KG1 (cell line): ENCODE data around the gene LRP10.

Experiments used
- DNase-seq: peaks from one replicate; lab custom pipeline; 2025; lab: John Stamatoyannopoulos, UW

The LRP10 gene

DNA sequence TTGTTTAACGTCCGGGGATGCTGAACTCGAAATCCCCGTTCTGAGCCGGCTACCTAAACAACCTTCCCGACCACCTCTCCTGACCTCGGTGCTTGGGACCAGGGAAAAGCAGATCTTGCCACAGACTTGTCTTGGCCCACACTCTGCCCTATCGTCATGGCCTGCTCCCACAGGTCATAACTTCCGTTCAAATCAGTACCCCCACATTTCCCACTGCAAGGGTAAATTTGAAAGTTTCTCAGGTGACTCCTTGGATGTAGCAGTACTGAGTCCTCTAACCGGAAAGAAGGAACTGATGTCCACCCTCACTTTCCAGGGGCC, 48.0 kb downstream of the LRP10 start:
- no peak for DNase-seq

DNA sequence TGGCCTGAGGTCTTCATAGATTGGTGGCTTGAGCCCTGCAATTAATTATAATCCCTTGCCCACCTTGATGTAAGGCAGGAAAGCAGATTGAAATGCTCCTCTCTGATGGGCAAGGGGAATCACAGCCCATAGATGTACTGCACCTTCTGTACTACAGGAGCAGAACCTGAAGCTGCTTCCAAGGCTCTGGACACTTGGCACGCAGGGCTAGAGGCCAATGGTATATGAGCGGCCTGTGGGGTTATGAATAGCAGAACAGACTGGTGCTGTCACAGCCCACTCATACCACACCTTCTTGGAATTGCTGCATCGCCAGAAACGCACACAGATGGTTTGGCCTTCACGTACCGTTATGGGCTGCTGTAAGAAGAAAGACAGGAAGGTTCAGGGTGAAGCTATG, 49.2 kb downstream of the LRP10 start:
- DNase-seq = no peak

DNA sequence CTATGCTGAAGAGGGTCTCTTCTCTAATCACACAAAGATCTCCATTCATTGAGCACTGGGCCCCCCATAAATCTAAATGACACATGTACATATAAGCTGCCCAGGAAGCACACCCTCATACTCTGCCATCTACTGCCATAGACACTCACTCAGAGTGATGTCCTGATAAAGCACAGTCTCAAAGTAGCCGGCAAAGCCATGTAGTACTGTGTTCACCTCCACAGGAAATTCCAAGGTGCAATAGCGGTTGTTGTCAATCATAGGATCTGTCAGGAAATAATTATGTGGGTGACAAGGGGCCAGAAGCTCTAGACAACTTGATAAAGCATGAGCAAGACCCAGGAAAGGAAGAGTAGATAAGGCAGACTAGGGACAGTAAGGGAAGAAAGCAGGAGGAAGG, 50.8 kb downstream of the LRP10 start:
- DNase-seq = no peak

DNA sequence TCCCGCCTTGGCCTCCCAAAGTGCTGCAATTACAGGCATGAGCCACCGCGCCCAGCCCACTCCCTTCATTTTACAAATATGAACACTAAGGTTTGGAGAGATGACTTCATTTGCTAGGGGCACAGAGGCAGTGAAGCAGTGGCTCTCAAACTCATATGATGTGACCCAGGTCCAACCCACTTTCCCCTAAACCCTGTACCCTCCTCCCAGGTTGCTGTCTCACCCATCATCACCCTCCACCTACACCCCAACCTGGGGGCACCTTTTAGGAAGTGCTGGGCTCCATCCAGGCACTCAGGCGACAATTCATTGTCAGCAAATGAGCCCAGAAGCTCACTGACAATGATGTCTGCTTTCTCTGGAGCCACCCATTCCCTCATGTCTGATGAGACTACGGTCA, 52.2 kb downstream of the LRP10 start:
- DNase-seq = no peak

DNA sequence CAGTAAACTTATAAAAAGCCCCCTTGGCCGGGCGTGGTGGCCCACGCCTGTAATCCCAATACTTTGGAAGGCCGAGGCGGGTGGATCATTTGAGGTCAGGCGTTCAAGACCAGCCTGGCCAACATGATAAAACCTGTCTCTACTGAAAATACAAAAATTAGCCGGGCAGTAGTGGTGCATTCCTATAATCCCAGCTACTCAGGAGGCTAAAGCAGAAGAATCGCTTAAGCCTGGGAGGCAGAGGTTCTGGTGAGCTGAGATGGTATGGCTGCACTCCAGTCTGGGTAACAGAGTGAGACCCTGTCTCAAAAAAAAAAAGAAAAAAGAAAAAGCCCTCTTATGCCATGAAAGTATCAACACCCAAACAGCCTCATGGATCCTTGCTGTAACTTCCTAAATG, 54.0 kb downstream of the LRP10 start:
- no peak for DNase-seq

DNA sequence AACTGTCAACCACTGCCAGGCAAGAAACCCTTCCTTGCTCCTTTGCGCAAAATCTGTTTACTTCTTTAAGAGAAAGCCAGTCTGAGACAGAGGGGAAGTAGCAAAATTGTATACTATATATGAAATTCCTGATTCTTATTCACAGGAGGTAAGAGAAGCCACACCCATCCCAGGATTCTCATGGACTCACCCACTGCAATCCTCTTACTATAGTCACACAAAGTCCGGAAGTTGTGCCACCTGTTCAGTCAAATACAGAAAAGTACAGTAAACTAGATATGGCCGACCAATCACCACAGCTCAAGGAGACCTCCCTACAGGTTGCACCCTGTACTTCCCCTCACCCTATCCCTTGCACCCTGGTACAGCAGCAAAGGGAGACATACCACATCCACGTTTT, 54.8 kb downstream of the LRP10 start:
- DNase-seq = no peak

DNA sequence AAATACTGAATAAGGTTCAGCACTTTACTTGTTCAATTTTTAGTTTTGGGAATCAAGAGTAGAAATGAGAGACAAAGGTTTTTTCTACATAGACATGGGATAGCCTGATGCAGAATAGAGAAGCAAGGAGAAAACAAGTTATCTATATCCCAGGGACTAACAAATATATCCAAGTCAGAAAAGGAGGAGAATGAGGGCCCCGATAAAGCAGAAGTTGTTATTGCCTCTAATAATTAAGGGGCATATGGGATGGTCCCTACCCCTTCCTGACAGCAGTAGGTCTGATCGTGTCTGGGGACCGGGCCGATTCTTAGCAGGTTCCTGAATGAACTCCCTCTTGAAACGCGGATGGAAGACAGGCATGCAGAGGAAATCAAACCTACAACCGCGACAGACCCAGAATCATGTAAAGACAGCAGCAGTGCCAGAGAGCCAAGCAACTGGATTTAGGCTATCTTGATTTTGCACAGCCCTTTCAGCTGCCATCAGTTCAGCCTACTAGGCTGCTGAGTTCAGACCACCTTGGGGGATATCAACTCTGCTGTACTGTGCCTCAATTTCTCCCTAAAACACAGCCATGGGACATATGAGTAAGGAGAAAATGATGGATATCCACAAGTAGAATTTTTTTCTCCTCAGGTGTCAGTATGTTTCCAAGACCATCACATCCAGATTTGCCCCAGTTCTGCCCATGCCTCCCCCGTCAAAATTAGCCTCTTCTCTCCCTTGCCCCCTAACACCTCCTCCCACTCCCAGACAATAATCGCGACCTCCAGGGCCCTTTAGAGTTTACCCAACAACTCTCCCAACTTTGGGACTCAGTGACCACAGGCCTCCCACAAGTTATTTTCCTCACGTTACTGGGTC, 56.9 kb downstream of the LRP10 start:
- no peak for DNase-seq

DNA sequence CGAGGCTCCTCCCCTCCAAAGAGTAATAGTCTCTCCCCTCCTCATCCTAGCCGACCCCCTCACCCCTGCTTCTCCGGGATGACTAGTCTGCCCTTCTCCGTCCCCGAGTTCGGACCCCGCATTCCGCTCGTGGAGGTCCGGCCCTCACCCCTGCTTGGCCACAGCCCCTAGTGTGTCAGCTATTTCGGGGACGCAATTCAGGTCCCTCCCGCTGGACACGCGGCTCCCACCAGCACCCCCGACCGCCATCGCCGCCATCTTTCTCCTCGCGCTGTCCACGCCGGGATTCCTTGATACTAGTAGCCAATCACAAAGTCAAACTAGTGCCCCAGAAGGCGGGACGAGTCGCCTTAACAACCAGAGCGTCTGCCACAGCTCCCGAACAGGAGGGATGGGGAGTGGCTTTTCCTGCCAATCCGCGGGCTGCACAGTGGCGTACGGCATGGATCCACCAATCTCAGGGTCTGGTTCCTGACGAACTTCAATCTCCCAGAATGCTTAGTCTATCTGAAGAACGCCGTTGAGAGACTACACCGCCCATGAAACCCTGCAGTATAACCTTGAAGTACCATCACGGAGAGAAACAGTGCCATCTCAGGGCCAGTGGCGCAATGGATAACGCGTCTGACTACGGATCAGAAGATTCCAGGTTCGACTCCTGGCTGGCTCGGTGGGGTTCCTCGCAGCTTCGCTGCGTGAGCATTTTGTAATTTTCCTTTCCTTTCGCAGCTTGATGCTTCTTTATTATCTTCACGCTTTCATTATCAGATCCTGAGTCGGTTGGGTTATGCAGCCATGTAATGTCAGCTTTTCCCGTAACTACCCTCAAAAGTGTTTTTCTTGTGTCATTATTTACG, 57.8 kb downstream of the LRP10 start, which contains the start of gene PRMT5:
Gene PRMT5 (minus strand): TSS at position 273 of the 857 bp plus-strand sequence. CDS start 15 bp downstream, at position 258.
- DNase-seq = peak; percentile 97

DNA sequence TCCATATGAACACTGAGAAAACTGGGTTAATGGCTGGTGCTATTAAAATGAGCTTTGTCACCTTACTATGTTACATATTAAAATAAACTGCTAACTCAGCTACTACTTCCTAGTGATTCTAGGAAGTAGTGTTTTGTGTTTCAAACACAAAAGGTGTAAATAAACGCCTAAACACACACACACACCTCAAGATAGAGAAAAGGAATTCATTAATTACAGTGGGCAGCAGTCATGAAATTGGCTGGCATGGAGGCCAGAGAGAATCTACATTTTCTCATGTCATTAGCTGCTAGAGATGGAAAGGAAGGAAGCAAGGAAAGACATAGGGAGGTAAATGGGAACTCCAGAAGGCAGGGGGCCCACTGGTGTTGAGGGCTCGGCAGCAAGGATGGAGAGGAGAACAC, 58.4 kb downstream of the LRP10 start:
- no peak for DNase-seq
